Erythroblast (primary cell): ENCODE results near the gene DPY19L3.

Experiments
- GATA1 ChIP-seq: IDR thresholded peaks from 2 replicates; pipeline ENCODE4 v1.6.1; 2011; ENCODE audit warnings: low read depth, mild to moderate bottlenecking, control low read depth, low read length, moderate library complexity
- POLR2A ChIP-seq: IDR thresholded peaks from 2 replicates; pipeline ENCODE4 v1.6.1; 2011; ENCODE audit warnings: mild to moderate bottlenecking, low read length

GRCh38 chr19:32498648-32499200, 93.2 kb downstream of the DPY19L3 start:
- no peak for TF ChIP-seq POLR2A
- no peak for TF ChIP-seq GATA1
